ENCODE measurements around the gene RNASEH2A. TPM values are rescaled to one million over a fixed set of nuclear protein-coding genes. Genes with fewer than 3 reads are reported as not detected.
A peak's percentile ranks its signal among the peaks of the same experiment; 100 is the strongest.

The RNASEH2A gene
- 24.3 TPM for polyA plus RNA-seq (2013)

- peak; percentile 83 to 92 (median 91) for DNase-seq
- POLR2A ChIA-PET = interaction anchor here (0.5 to 1.0 kb wide), 2 partner anchors 13 to 22 kb away, joined by 4 to 5 read pairs; no protein-coding TSS in a partner anchor
- 6% methylated on average over 46 of the region's 66 CpGs for WGBS (ENCODE audit: insufficient coverage)
- Histone ChIP-seq H3K36me3 (ENCODE audit: control insufficient read depth in 4 of 4, insufficient read depth in 4 of 4, low read length in 3 of 4) (peaks cover 0 to 23% (median 13%) of the 10 kb centered on the region in 4 experiments), H3K9me3 (ENCODE audit: control extremely low read depth in 1 of 5, control insufficient read depth in 4 of 5, insufficient read depth in 2 of 5, low read depth in 1 of 5, low read length in 4 of 5) (no peaks in the 10 kb centered on the region), H3K4me1 (ENCODE audit: control extremely low read depth in 1 of 4, control insufficient read depth in 4 of 4, insufficient read depth in 4 of 4, low read length in 3 of 4) (peaks cover 0 to 25% (median 24%) of the 10 kb centered on the region in 4 experiments), H3K27ac (ENCODE audit: insufficient read depth in 1 of 2, low read depth in 1 of 2, low read length in 2 of 2, poor library complexity in 1 of 2, severe bottlenecking in 2 of 2) (peak within 1 kb of the TSS in 1 of 2 experiments; percentile 74), H3K4me3 (ENCODE audit: control insufficient read depth in 1 of 7, extremely low read depth in 1 of 7, insufficient read depth in 4 of 7, low read depth in 2 of 7, low read length in 6 of 7) (peak within 1 kb of the TSS; percentile 36 to 85 (median 74)), H3K27me3 (replicated peaks in 2 of 5; ENCODE audit: control insufficient read depth in 4 of 5, insufficient read depth in 5 of 5, low read length in 4 of 5) (peaks cover 0 to 3% (median 0%) of the 10 kb centered on the region in 5 experiments)
- CTCF ChIA-PET = interaction anchor here (0.9 to 3.5 kb wide), 4 partner anchors 42 to 126 kb away, joined by 3 to 9 read pairs (median 3); partner anchors contain the start of gene FARSA
Measured at GRCh38 chr19:12806242-12807081, at the start of gene RNASEH2A. RNASEH2A (plus strand) TSS chr19:12806584; CDS start chr19:12806674, 90 bp downstream.

DNA sequence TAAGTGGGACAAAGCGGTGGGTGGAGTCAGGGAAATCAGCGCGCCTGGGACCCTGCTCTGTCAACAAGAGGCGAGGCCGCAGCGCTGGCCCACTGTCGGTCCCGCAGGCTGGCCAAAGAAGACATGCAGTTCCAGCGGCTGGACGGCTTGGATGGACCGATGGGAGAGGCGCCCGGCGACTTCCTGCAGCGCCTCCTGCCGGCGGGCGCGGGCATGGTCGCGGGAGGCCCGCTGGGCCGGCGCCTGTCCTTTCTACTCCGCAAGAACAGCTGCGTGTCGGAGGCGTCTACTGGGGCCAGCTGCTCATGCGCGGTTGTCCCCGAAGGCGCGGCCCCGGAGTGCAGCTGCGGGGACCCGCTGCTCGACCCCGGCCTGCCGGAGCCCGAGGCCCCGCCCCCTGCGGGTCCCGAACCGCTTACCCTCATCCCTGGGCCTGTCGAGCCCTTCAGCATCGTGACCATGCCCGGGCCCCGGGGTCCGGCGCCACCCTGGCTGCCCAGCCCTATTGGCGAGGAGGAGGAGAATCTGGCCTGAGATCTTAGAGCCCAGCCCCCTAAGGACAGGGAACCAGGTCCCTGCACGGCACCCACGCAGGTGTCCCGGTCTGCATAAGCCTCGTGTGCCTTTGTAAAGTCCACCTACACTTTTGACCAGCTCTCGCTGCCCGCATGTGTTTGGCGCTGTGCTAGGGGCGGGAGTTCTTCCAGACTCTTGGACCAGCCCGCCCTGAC lies 48.7 kb upstream of the RNASEH2A start:
- 19% methylated on average over 39 of the region's 60 CpGs for WGBS (ENCODE audit: insufficient coverage)
- Histone ChIP-seq H3K4me3 (ENCODE audit: control insufficient read depth in 1 of 7, extremely low read depth in 1 of 7, insufficient read depth in 4 of 7, low read depth in 2 of 7, low read length in 6 of 7) (peak overlapping the region in 6 of 7 experiments; percentile 6 to 62 (median 37)), H3K27me3 (replicated peaks in 2 of 5; ENCODE audit: control insufficient read depth in 4 of 5, insufficient read depth in 5 of 5, low read length in 4 of 5) (peaks cover 0 to 19% (median 2%) of the 10 kb centered on the region in 5 experiments), H3K9me3 (ENCODE audit: control extremely low read depth in 1 of 5, control insufficient read depth in 4 of 5, insufficient read depth in 2 of 5, low read depth in 1 of 5, low read length in 4 of 5) (no peaks in the 10 kb centered on the region), H3K27ac (ENCODE audit: insufficient read depth in 1 of 2, low read depth in 1 of 2, low read length in 2 of 2, poor library complexity in 1 of 2, severe bottlenecking in 2 of 2) (no peak overlapping the region), H3K36me3 (ENCODE audit: control insufficient read depth in 4 of 4, insufficient read depth in 4 of 4, low read length in 3 of 4) (peaks cover 0 to 3% (median under 1%) of the 10 kb centered on the region in 4 experiments), H3K4me1 (ENCODE audit: control extremely low read depth in 1 of 4, control insufficient read depth in 4 of 4, insufficient read depth in 4 of 4, low read length in 3 of 4) (peaks cover 0 to 8% (median 5%) of the 10 kb centered on the region in 4 experiments)
- peak; percentile 77 to 87 (median 87) for DNase-seq
- CTCF ChIA-PET = interaction anchor here (0.6 to 39.0 kb wide), 14 partner anchors 7 to 115 kb away, joined by 3 to 776 read pairs (median 4); partner anchors contain the start of genes GET3, JUNB, PRDX2 and THSD8
- POLR2A ChIA-PET = no interaction called here

GRCh38 chr19:12759686-12760085 lies 46.7 kb upstream of the RNASEH2A start:
- Histone ChIP-seq H3K27me3 (replicated peaks in 2 of 5; ENCODE audit: control insufficient read depth in 4 of 5, insufficient read depth in 5 of 5, low read length in 4 of 5) (peaks cover 0 to 6% (median 2%) of the 10 kb centered on the region in 5 experiments), H3K4me1 (ENCODE audit: control extremely low read depth in 1 of 4, control insufficient read depth in 4 of 4, insufficient read depth in 4 of 4, low read length in 3 of 4) (peaks cover 0 to 8% (median 5%) of the 10 kb centered on the region in 4 experiments), H3K9me3 (ENCODE audit: control extremely low read depth in 1 of 5, control insufficient read depth in 4 of 5, insufficient read depth in 2 of 5, low read depth in 1 of 5, low read length in 4 of 5) (peaks cover 0 to 5% (median 0%) of the 10 kb centered on the region in 5 experiments), H3K27ac (ENCODE audit: insufficient read depth in 1 of 2, low read depth in 1 of 2, low read length in 2 of 2, poor library complexity in 1 of 2, severe bottlenecking in 2 of 2) (no peak overlapping the region), H3K4me3 (ENCODE audit: control insufficient read depth in 1 of 7, extremely low read depth in 1 of 7, insufficient read depth in 4 of 7, low read depth in 2 of 7, low read length in 6 of 7) (no peak overlapping the region), H3K36me3 (ENCODE audit: control insufficient read depth in 4 of 4, insufficient read depth in 4 of 4, low read length in 3 of 4) (peaks cover 0 to 14% (median 9%) of the 10 kb centered on the region in 4 experiments)
- POLR2A ChIA-PET = interaction anchor here (1.5 kb wide), 1 partner anchor 34 kb away, joined by 4 read pairs; no protein-coding TSS in a partner anchor
- no CpG with 5 or more reads among the region's 6 CpGs for WGBS (ENCODE audit: insufficient coverage)
- DNase-seq = no peak
- CTCF ChIA-PET = interaction anchor here (0.7 to 39.0 kb wide), 8 partner anchors 8 to 88 kb away, joined by 3 to 776 read pairs (median 8); partner anchors contain the start of genes BEST2, GET3, JUNB and PRDX2

DNA sequence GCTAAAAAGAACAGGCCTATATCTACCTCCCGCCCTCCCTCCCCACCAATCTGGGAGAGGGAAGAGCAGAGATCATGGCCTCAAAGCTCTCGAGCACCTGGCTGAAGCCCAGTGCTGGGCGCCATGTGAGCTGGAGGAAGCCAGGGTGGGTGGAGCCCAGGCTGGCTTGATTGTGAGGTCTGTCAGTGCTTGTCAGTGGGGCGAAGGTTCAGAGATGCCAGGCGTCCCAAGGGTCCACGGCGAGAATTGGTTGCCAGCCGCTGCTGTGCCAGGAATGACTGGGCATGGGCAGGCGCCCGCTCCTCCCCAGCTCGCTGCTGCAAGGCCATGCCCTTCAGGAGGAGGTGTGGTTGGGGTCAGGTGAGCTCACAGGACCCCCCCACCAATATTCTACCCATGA lies 43.3 kb upstream of the RNASEH2A start:
- WGBS (ENCODE audit: insufficient coverage) = 98% methylated on average over 7 of the region's 11 CpGs
- peaks cover 0 to 19% (median 9%) of the 10 kb centered on the region in 4 experiments for H3K36me3 ChIP-seq (ENCODE audit: control insufficient read depth in 4 of 4, insufficient read depth in 4 of 4, low read length in 3 of 4)
- POLR2A ChIA-PET = no interaction called here

GRCh38 chr19:12764698-12765097 lies 41.7 kb upstream of the RNASEH2A start:
- Histone ChIP-seq H3K4me3 (ENCODE audit: control insufficient read depth in 1 of 7, extremely low read depth in 1 of 7, insufficient read depth in 4 of 7, low read depth in 2 of 7, low read length in 6 of 7) (no peak overlapping the region), H3K36me3 (ENCODE audit: control insufficient read depth in 4 of 4, insufficient read depth in 4 of 4, low read length in 3 of 4) (peaks cover 0 to 19% (median 9%) of the 10 kb centered on the region in 4 experiments), H3K4me1 (ENCODE audit: control extremely low read depth in 1 of 4, control insufficient read depth in 4 of 4, insufficient read depth in 4 of 4, low read length in 3 of 4) (peaks cover 2 to 6% (median 4%) of the 10 kb centered on the region in 4 experiments), H3K27me3 (replicated peaks in 2 of 5; ENCODE audit: control insufficient read depth in 4 of 5, insufficient read depth in 5 of 5, low read length in 4 of 5) (no peaks in the 10 kb centered on the region), H3K9me3 (ENCODE audit: control extremely low read depth in 1 of 5, control insufficient read depth in 4 of 5, insufficient read depth in 2 of 5, low read depth in 1 of 5, low read length in 4 of 5) (peaks cover 0 to 5% (median 0%) of the 10 kb centered on the region in 5 experiments), H3K27ac (ENCODE audit: insufficient read depth in 1 of 2, low read depth in 1 of 2, low read length in 2 of 2, poor library complexity in 1 of 2, severe bottlenecking in 2 of 2) (no peak overlapping the region)
- POLR2A ChIA-PET = no interaction called here
- 99% methylated on average over 16 of the region's 16 CpGs for WGBS (ENCODE audit: insufficient coverage)
- DNase-seq = no peak
- CTCF ChIA-PET = interaction anchor here (0.8 to 39.0 kb wide), 7 partner anchors 10 to 87 kb away, joined by 3 to 776 read pairs (median 49); partner anchors contain the start of genes BEST2, GET3, HOOK2 and JUNB

More for the DNA sequence above, 43.3 kb upstream of the RNASEH2A start:
- H3K27me3 ChIP-seq (replicated peaks in 2 of 5; ENCODE audit: control insufficient read depth in 4 of 5, insufficient read depth in 5 of 5, low read length in 4 of 5) = no peaks in the 10 kb centered on the region
- H3K4me3 ChIP-seq (ENCODE audit: control insufficient read depth in 1 of 7, extremely low read depth in 1 of 7, insufficient read depth in 4 of 7, low read depth in 2 of 7, low read length in 6 of 7) = no peak overlapping the region
- peaks cover 0 to 5% (median 0%) of the 10 kb centered on the region in 5 experiments for H3K9me3 ChIP-seq (ENCODE audit: control extremely low read depth in 1 of 5, control insufficient read depth in 4 of 5, insufficient read depth in 2 of 5, low read depth in 1 of 5, low read length in 4 of 5)
- no peak for DNase-seq
- no peak overlapping the region for H3K27ac ChIP-seq (ENCODE audit: insufficient read depth in 1 of 2, low read depth in 1 of 2, low read length in 2 of 2, poor library complexity in 1 of 2, severe bottlenecking in 2 of 2)
- CTCF ChIA-PET = interaction anchor here (1.0 to 39.0 kb wide), 7 partner anchors 8 to 202 kb away, joined by 3 to 776 read pairs (median 49); partner anchors contain the start of genes BEST2, GET3, HOOK2 and JUNB
- peaks cover 0 to 6% (median 2%) of the 10 kb centered on the region in 4 experiments for H3K4me1 ChIP-seq (ENCODE audit: control extremely low read depth in 1 of 4, control insufficient read depth in 4 of 4, insufficient read depth in 4 of 4, low read length in 3 of 4)

DNA sequence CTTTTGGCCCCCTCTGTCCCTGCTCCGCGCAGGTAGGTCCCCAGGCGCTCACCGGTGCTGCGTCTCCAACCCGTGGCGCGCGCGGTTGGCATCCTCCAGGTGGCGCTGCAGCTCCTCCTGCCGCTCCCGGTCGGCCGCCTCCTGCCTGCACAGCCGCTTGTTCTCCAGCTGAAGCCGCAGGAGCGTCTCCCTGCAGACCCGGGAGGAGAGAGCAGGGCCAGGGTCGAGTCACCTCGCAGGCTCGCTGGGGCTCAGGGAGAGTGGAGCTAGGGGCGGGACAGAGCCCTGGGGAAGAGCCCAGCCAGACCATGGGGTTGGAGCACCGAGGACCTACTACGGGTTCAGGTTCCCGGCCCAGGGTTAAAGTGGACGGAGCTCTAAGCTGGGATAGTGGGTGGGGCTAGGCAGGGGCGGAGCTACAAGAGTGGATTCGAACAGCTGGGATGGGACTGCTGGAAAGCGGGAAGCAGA lies 40.3 kb upstream of the RNASEH2A start:
- WGBS (ENCODE audit: insufficient coverage) = 95% methylated on average over 29 of the region's 30 CpGs
- ChIA-PET POLR2A (interaction anchor here (1.3 to 1.7 kb wide), 3 partner anchors 11 to 30 kb away, joined by 3 to 7 read pairs (median 3); no protein-coding TSS in a partner anchor), CTCF (interaction anchor here (0.6 to 39.0 kb wide), 11 partner anchors 9 to 1020 kb away, joined by 3 to 776 read pairs (median 5); partner anchors contain the start of genes BEST2, GCDH, GET3 and HOOK2)
- H3K4me3 ChIP-seq (ENCODE audit: control insufficient read depth in 1 of 7, extremely low read depth in 1 of 7, insufficient read depth in 4 of 7, low read depth in 2 of 7, low read length in 6 of 7) = peak overlapping the region in 5 of 7 experiments; percentile 26 to 78 (median 51)
- no peaks in the 10 kb centered on the region for H3K27me3 ChIP-seq (replicated peaks in 2 of 5; ENCODE audit: control insufficient read depth in 4 of 5, insufficient read depth in 5 of 5, low read length in 4 of 5)
- H3K36me3 ChIP-seq (ENCODE audit: control insufficient read depth in 4 of 4, insufficient read depth in 4 of 4, low read length in 3 of 4) = peaks cover 0 to 19% (median 10%) of the 10 kb centered on the region in 4 experiments
- peaks cover 0 to 5% (median 0%) of the 10 kb centered on the region in 5 experiments for H3K9me3 ChIP-seq (ENCODE audit: control extremely low read depth in 1 of 5, control insufficient read depth in 4 of 5, insufficient read depth in 2 of 5, low read depth in 1 of 5, low read length in 4 of 5)
- H3K27ac ChIP-seq (ENCODE audit: insufficient read depth in 1 of 2, low read depth in 1 of 2, low read length in 2 of 2, poor library complexity in 1 of 2, severe bottlenecking in 2 of 2) = no peak overlapping the region
- DNase-seq = peak in 1 of 3 donors; percentile 59
- H3K4me1 ChIP-seq (ENCODE audit: control extremely low read depth in 1 of 4, control insufficient read depth in 4 of 4, insufficient read depth in 4 of 4, low read length in 3 of 4) = peaks cover 2 to 6% (median 4%) of the 10 kb centered on the region in 4 experiments
